IgD-negative memory B cell (primary cell): ENCODE measurements around the gene P2RX3. TPM values are rescaled to one million over a fixed set of nuclear protein-coding genes. Genes with fewer than 3 reads are reported as not detected.

ENCODE experiments used
- H3K27ac Mint-ChIP-seq, 3 donors: one replicate each; pipeline ENCODE4 v1.8.0; 2020 to 2022; ENCODE audit warnings: mild to moderate bottlenecking in 3 of 3, mixed read lengths in 3 of 3, moderate library complexity in 1 of 3
- H3K27me3 Mint-ChIP-seq: one replicate; pipeline ENCODE4 v1.8.0; 2021; ENCODE audit warnings: mixed read lengths
- H3K36me3 Mint-ChIP-seq: one replicate; pipeline ENCODE4 v1.8.0; 2020; ENCODE audit warnings: mild to moderate bottlenecking, mixed read lengths
- H3K4me1 Mint-ChIP-seq, 3 donors: one replicate each; pipeline ENCODE4 v1.8.0; 2020 to 2022; ENCODE audit warnings: mixed read lengths in 3 of 3, mild to moderate bottlenecking in 1 of 3
- H3K4me3 Mint-ChIP-seq, 4 donors: one replicate each; pipeline ENCODE4 v1.8.0; 2020 to 2022; ENCODE audit warnings: mild to moderate bottlenecking in 4 of 4, mixed read lengths in 4 of 4, moderate library complexity in 3 of 4
- H3K9me3 Mint-ChIP-seq, 3 donors: one replicate each; pipeline ENCODE4 v1.8.0; 2020 to 2021; ENCODE audit warnings: mixed read lengths in 3 of 3, mild to moderate bottlenecking in 1 of 3
- polyA plus RNA-seq: library from polyadenylated mRNA; unstranded; fragments of 300-500 nt; fragmentation: Illumina TruSeq; gene quantifications from one replicate; pipeline ENCODE4 v1.2.3, GENCODE V29; 2021

The P2RX3 gene
- polyA plus RNA-seq, 1 donor from 2014 or later: not detected

DNA sequence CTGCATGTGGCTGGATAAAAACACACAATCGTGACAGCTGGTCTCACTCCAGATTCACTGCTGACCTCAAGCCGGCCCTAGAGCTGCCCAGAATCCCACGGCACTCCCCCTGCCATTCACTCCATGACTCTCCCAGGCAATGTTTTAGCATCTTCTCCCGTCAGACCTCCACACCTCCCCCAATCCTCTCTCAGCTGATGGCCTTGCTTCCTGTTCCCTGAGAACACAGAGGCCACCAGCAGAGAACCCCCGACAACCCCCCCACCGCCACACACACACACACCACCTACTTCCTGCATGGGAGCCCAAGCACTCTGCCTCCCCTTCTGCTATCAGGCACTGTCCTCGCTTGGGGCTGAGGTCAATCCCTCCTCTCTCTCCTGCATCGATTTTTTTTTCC, 22.7 kb upstream of the P2RX3 start:
- no peak overlapping the region for H3K4me3 Mint-ChIP-seq
- peaks cover 0 to 6% (median 5%) of the 10 kb centered on the region in 3 donors for H3K4me1 Mint-ChIP-seq
- H3K36me3 Mint-ChIP-seq: no peaks in the 10 kb centered on the region
- no peak overlapping the region for H3K27ac Mint-ChIP-seq
- no peaks in the 10 kb centered on the region for H3K9me3 Mint-ChIP-seq
- peaks cover 5% of the 10 kb centered on the region for H3K27me3 Mint-ChIP-seq

DNA sequence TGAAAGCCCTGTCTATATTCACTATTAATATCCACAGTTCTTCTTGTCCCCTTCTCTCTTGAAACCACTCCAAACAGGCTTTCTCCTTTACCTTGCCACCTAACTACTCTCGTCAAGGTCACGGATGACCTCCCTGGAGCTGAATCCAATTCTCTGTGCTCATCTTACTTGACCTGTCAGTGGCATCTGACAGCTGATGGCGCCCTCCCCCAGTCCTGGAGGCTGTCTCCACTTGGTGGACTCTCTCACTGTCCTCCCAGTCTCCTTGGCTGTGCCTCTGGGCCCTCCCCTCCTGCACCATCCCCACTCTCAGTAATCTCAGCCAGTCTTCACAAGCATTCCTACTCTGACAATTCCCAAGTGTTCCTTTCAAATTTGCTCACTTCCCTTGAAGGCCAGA, 22.1 kb upstream of the P2RX3 start:
- H3K36me3 Mint-ChIP-seq: no peaks in the 10 kb centered on the region
- no peak overlapping the region for H3K27ac Mint-ChIP-seq
- no peak overlapping the region for H3K4me3 Mint-ChIP-seq
- H3K27me3 Mint-ChIP-seq: peaks cover 5% of the 10 kb centered on the region
- no peaks in the 10 kb centered on the region for H3K9me3 Mint-ChIP-seq
- peaks cover 0 to 6% (median 5%) of the 10 kb centered on the region in 3 donors for H3K4me1 Mint-ChIP-seq

DNA sequence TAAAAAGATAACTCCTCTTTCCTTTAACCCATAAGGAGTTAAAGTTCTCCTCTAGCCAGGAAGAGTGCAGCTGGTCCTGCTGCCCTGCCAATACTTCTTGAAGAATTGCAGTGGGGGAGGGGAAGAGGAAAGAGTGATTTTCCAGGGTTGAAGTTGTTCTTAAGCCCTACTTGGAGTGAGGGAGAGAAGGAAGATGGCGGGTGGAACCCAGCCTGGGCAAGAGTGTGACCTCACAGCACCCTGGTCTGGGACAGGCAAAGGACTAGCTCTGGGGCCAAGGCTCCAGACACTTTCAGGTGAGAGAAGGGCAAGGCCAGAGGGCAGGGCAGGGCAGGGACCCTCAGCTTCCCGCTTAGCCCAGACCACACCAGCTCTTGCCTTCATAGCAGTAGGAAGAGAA, 20.0 kb upstream of the P2RX3 start:
- Mint-ChIP-seq H3K9me3 (no peaks in the 10 kb centered on the region), H3K4me3 (peak overlapping the region in 1 of 4 donors; percentile 49), H3K27me3 (no peaks in the 10 kb centered on the region), H3K27ac (peak overlapping the region in 2 of 3 donors; percentile 3 to 61), H3K4me1 (peaks cover 0 to 7% (median 3%) of the 10 kb centered on the region in 3 donors), H3K36me3 (no peaks in the 10 kb centered on the region)

DNA sequence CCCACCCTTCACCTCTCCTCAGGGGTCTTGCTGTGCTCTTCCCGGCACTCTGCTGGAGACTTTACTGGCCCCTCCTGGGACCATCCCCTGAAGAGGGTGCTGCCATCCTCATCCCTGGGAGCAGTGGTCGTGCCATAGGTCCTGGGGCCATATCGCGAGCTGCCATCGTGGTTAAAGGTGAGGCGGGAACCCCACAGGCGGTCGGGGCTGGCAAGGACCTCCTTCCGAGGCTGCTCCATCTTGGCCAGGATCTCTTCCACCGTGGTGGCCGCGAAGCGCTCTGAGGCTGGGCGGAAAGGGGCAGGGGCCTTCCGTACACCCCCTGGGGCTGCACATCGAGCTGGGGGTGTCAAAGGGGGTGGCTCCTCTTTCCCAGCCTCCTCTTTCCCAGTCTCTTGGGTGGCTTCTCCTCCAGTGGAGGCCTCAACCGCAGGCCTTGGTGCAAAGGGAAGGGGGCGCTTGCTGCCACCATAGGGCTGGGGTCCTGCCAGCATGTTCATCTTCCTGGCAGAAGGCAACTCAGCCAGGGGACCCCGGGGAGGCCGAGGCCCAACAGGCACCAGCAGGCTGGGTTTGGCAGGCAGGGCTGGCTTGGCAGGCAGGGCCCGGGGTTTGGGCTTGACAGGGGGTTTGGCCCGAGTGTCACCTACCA, 18.0 kb upstream of the P2RX3 start:
- Mint-ChIP-seq H3K4me3 (no peak overlapping the region), H3K4me1 (peaks cover 3 to 11% (median 4%) of the 10 kb centered on the region in 3 donors), H3K36me3 (no peaks in the 10 kb centered on the region), H3K27me3 (no peaks in the 10 kb centered on the region), H3K9me3 (no peaks in the 10 kb centered on the region), H3K27ac (no peak overlapping the region)

DNA sequence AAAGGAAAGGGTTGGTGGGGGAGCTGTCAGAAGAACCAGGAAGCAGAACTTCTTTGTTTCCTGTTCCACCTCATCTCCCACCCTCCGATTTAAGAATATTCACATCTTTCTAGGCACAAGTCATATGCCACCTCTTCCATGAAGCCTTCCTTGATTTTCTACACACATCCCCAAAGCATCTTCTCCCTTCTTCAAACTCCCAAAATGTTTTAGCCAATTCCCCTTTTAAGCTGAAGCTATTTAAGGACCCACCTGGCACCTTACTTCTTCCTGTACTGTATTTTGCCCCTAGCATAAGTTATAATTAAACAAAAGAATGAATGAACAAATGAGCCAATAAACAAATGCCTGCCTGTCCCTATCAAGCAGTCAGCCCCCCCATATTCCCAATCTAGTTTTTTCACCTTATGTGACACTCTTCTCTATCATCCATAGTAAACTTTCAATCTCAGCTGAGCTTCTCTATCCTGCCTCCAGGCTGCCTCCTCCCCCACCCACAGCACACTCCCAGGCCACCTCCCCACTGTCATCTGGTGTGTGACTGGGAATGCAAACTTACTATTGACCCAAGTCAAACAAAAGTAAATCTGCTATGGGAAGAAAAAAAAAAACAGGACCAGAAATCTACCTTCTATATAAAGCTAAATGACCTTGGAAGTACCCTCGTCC, 17.3 kb upstream of the P2RX3 start:
- no peaks in the 10 kb centered on the region for H3K36me3 Mint-ChIP-seq
- no peak overlapping the region for H3K27ac Mint-ChIP-seq
- H3K4me1 Mint-ChIP-seq: peaks cover 9 to 18% (median 10%) of the 10 kb centered on the region in 3 donors
- peaks cover 2% of the 10 kb centered on the region for H3K27me3 Mint-ChIP-seq
- H3K4me3 Mint-ChIP-seq: peak overlapping the region in 1 of 4 donors; percentile 55
- no peaks in the 10 kb centered on the region for H3K9me3 Mint-ChIP-seq

DNA sequence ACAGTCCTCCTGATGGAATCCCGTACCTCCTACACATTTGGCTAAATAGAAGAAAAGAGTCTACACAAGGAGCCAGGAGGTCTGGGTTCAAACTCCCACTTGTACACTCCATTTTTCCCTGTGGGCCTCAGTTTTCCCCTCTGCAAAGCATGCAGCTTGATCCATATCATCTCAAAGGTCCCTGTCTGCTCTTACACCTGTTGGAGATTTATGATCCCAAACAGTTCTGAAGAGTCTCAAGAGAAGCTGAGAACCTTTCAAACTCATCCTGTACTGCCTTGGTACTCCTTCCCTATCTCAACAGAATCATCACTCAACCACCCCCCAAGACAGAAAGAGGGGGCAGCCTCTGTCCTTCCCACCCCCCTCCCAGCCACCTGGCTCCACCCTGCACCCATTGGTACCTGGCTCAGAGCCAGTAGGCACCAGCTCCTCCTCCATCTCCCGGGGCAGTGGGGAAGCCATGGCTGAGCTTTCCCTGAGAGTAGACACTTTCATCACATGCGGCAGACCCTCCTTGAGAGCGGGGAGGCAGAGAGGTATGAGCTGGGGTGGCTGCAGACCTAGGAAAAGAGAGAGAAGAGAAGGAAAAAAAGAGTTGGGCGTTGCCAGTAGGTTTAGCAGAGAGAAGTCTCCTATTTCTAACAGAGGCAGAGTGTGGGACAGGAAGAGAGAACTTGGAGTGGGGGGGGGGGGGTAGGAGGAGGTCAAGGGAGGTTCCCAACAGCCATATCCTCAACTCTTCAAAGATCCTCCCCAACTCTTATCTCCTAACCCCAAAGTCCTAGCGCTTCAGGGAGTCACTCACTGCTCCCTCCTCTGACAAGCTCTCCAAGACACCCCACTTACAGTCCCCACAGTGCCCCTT, 16.5 kb upstream of the P2RX3 start:
- Mint-ChIP-seq H3K9me3 (no peaks in the 10 kb centered on the region), H3K27ac (peak overlapping the region in 1 of 3 donors; percentile 33), H3K4me3 (peak overlapping the region in 1 of 4 donors; percentile 93), H3K27me3 (peaks cover 2% of the 10 kb centered on the region), H3K36me3 (peaks cover 2% of the 10 kb centered on the region), H3K4me1 (peaks cover 14 to 22% (median 14%) of the 10 kb centered on the region in 3 donors)

DNA sequence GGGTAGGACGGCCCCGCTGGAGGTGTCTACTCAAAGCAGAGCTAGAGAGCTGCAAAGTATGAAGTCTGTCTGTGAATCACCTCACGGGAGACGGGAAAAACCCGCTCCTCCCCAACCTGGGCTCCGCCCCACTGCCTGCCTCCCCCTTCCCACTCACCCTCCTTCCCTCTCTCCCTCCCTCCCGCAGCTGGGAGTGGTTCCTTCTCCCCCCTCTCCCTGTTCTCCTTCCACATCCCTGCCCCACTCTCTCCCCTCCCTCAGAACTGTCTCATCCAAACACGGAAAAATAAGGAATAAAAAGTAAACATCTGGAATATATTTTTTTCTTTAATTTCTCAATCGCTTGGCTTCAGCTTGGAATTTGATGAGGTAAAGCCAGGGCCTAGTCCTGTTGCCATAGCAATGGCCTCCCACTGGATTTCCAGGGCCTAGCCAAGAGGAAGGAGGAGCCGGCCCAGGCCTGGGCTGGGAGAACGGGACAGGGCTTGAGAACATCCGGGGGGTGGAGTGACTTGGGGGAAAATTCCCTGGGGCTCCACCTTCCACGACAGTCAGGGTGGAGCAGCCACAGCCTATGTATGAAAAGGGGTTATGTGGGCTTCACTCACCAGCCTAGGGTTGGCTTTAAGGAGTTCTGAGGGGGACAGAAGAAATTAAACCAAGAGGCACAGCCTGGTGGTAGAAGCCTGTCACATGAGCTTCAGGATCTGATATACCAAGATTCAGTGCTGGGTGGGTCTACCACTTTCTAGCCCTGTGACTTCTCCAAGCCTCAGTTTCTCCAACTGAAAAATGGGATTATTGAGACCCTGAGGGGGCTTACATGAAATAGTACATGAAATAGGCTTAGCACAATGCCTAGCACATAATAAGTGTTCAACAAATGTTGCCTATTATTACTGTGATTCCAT, 15.6 kb upstream of the P2RX3 start:
- H3K4me3 Mint-ChIP-seq: peak overlapping the region; percentile 71 to 93 (median 86)
- peaks cover 15 to 24% (median 17%) of the 10 kb centered on the region in 3 donors for H3K4me1 Mint-ChIP-seq
- H3K9me3 Mint-ChIP-seq: no peaks in the 10 kb centered on the region
- H3K27me3 Mint-ChIP-seq: peaks cover 2% of the 10 kb centered on the region
- H3K36me3 Mint-ChIP-seq: peaks cover 2% of the 10 kb centered on the region
- peak overlapping the region; percentile 32 to 89 (median 33) for H3K27ac Mint-ChIP-seq

DNA sequence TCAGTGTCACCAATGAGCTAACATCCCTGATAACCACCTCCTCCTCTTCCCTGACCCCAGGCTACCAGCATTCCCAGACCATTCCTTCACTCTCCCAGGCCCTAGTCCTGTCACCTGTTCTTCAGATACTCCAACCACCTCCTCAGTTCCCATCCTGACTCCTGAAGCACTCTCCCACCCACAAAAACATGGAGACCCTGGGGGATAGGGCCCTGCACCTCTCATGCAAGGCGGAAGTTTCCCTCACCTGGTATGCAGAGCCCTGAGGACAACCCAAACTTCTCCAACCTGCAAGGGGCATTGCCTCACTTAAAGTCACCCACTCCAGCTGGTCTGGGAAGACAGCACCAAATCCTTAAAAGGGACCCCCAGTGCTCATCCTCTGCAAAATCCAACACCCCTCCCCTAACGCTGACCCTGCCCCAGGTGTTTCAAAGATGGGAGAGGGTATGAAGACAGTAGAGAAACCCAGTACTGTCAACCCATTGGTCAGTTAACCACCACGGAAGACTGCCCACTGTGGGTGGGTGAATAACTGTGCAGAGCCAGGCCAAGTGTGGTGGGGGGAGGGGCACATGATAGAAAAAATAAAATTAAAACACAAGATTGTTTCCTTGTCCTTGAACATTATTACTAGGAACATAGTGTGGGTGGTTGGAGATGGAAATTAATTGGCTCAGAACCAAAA, 14.8 kb upstream of the P2RX3 start:
- Mint-ChIP-seq H3K4me3 (peak overlapping the region; percentile 79 to 93 (median 92)), H3K27ac (peak overlapping the region; percentile 32 to 89 (median 33)), H3K27me3 (peaks cover 2% of the 10 kb centered on the region), H3K36me3 (peaks cover 2% of the 10 kb centered on the region), H3K4me1 (peaks cover 15 to 23% (median 17%) of the 10 kb centered on the region in 3 donors), H3K9me3 (no peaks in the 10 kb centered on the region)

DNA sequence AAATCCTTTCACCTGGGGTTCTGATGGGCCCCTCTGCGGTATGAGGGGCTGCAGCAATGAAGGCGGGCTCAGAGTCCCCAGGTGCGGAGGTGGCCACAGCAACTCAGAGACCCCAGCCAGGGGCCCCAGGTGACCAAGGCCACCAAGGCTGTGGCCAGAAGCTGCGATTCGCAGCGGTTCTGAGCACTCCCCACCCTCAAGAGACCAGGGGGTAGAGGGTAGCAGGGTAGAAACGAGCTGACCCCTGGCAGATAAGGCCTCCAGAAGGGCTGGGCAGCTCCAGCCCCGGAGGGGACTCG, 14.3 kb upstream of the P2RX3 start:
- H3K4me1 Mint-ChIP-seq: peaks cover 15 to 23% (median 17%) of the 10 kb centered on the region in 3 donors
- peaks cover 2% of the 10 kb centered on the region for H3K27me3 Mint-ChIP-seq
- peaks cover 2% of the 10 kb centered on the region for H3K36me3 Mint-ChIP-seq
- H3K27ac Mint-ChIP-seq: peak overlapping the region in 1 of 3 donors; percentile 77
- peak overlapping the region; percentile 79 to 93 (median 92) for H3K4me3 Mint-ChIP-seq
- no peaks in the 10 kb centered on the region for H3K9me3 Mint-ChIP-seq

DNA sequence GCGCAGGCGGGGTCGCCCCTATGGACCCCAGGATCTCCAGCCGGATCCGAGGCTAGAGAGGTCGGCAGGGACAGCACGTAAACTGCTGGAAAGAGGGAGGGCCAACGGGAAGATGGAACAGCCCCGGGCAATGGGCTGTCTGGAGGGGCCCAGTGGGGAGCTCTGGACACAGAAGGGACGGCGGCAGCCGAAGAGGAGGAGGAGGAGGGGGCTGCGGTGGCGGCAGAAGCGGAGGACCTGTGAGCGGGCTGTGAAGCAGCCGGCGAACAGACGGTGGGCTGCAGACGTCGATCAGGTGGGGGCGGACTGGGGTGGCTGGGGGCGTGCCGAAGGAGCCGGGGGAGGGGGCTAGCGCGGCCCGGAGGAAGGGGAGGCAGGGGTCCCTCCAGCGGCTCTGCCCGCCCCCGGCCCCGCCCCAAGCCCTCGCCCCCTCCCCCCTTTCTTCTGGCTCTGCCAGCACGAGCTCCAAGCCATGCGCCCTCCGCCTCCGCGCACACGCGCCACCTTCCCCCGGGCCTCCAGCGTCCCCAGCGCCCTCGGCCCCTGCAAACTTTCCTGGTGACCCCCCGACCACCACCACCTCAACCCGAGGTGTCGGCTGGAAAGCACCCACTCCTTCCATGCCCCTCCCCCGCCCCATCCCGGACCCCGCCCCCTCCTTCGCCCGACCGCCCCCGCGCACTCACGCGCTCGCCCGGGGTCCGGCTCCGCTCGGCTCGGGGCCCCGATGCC, 13.8 kb upstream of the P2RX3 start:
- no peaks in the 10 kb centered on the region for H3K9me3 Mint-ChIP-seq
- H3K36me3 Mint-ChIP-seq: peaks cover 3% of the 10 kb centered on the region
- H3K4me1 Mint-ChIP-seq: peaks cover 15 to 21% (median 17%) of the 10 kb centered on the region in 3 donors
- peak overlapping the region in 2 of 3 donors; percentile 96 to 100 for H3K27ac Mint-ChIP-seq
- peaks cover 2% of the 10 kb centered on the region for H3K27me3 Mint-ChIP-seq
- peak overlapping the region; percentile 79 to 99 (median 95) for H3K4me3 Mint-ChIP-seq

DNA sequence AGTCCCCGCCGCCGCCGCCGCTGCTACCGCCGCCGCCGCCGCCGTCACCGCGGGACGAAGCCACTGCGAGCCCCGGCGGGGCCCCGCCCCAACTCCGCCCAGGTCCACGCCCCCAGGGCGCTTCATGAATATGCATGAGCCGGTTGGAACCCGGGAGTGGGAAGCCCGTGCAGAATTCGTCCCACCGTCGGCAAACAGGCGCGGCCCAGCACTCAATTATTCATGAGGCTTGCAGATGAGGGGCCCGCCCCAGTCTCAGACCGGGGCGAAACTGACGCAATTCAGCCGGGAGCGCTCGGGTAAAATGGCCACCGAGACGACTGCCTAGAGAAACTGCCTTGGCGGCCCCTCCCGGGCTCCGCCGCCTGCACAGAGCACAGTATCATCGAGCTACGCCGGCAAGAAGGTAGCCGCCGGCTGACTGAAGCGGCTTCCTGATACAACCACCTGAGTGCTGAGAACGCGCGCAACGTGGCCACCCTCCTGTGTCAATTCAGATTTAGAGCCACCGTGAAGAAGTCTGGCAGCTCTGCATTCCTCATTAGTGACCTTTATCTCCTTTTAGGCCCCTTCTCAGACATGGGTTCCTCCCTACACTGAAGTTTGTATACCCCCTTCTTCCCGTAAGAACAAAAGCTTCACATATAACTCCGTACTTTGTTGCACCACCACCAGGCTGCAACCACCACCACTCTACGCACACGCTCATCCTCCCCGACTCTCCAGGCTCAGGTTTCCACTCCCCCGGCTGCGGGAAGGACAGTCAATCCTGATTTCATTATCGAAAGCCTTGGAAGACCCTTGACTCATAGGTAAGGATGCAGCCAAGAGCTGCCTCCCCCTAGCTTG, 13.0 kb upstream of the P2RX3 start, which contains the start of gene TNKS1BP1:
Gene TNKS1BP1 (minus strand): TSS at position 67 of the 849 bp plus-strand sequence. CDS start 3,067 bp downstream, outside the sequence.
- Mint-ChIP-seq H3K4me3 (peak within 1 kb of the TSS; percentile 86 to 99 (median 95)), H3K4me1 (peaks cover 15 to 21% (median 17%) of the 10 kb centered on the region in 3 donors), H3K27me3 (peaks cover 2% of the 10 kb centered on the region), H3K27ac (peak within 1 kb of the TSS; percentile 95 to 100 (median 96)), H3K9me3 (no peaks in the 10 kb centered on the region), H3K36me3 (peaks cover 5% of the 10 kb centered on the region)

DNA sequence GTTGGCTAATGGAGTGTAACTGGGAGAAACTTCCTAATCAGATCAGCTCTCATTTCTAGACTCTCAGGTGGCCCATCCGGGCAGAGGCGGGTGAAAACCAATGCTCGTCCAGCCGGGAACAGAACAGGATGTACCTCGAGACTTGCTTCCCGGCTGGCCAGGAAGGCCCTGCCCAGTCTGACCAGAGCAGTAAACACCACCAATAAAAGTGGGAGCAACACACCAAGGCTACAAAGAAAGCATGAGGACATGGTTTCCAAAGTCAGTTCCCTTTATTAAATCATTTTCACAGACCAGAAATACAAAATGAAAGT, 12.5 kb upstream of the P2RX3 start:
- H3K9me3 Mint-ChIP-seq: no peaks in the 10 kb centered on the region
- peak overlapping the region; percentile 95 to 100 (median 96) for H3K27ac Mint-ChIP-seq
- peaks cover 2% of the 10 kb centered on the region for H3K27me3 Mint-ChIP-seq
- H3K4me3 Mint-ChIP-seq: peak overlapping the region; percentile 86 to 99 (median 95)
- peaks cover 15 to 21% (median 17%) of the 10 kb centered on the region in 3 donors for H3K4me1 Mint-ChIP-seq
- peaks cover 7% of the 10 kb centered on the region for H3K36me3 Mint-ChIP-seq
